ENCODE results near the gene TNMD.
"Not testable (repeated sequence)": the region's sequence is repeated elsewhere in the genome, so short reads cannot be mapped to it uniquely, and the experiment has no call there.

Gene TNMD

GRCh38 chrX:100584611-100585010, at the start of gene TNMD:
Gene TNMD (plus strand): TSS chrX:100584936. CDS start chrX:100585019, 83 bp downstream.
- no peak for DNase-seq (ENCODE audit: low read depth)

GRCh38 chrX:100565534-100565933, 19.2 kb upstream of the TNMD start:
- not testable (repeated sequence) for DNase-seq (ENCODE audit: low read depth)

GRCh38 chrX:100586747-100587146, 2.0 kb downstream of the TNMD start:
- no peak for DNase-seq (ENCODE audit: low read depth)

GRCh38 chrX:100587861-100588260, 3.1 kb downstream of the TNMD start:
- DNase-seq (ENCODE audit: low read depth) = no peak

GRCh38 chrX:100591256-100592051, 6.7 kb downstream of the TNMD start:
- no peak for DNase-seq (ENCODE audit: low read depth)

GRCh38 chrX:100593126-100593525, 8.4 kb downstream of the TNMD start:
- DNase-seq (ENCODE audit: low read depth) = no peak

GRCh38 chrX:100593581-100593980, 8.8 kb downstream of the TNMD start:
- DNase-seq (ENCODE audit: low read depth) = no peak

GRCh38 chrX:100596601-100597000, 11.9 kb downstream of the TNMD start:
- no peak for DNase-seq (ENCODE audit: low read depth)

GRCh38 chrX:100599456-100599855, 14.7 kb downstream of the TNMD start:
- DNase-seq (ENCODE audit: low read depth) = no peak

GRCh38 chrX:100600340-100600739, 15.6 kb downstream of the TNMD start:
- DNase-seq (ENCODE audit: low read depth) = no peak

GRCh38 chrX:100600758-100601157, 16.0 kb downstream of the TNMD start:
- DNase-seq (ENCODE audit: low read depth) = no peak

- DNase-seq (ENCODE audit: low read depth) = no peak
Measured at GRCh38 chrX:100606753-100607152, 22.0 kb downstream of the TNMD start.

- DNase-seq (ENCODE audit: low read depth) = no peak
Measured at GRCh38 chrX:100609591-100609990, 24.9 kb downstream of the TNMD start.

GRCh38 chrX:100611951-100612350, 27.2 kb downstream of the TNMD start:
- DNase-seq (ENCODE audit: low read depth) = no peak

- no peak for DNase-seq (ENCODE audit: low read depth)
Measured at GRCh38 chrX:100615005-100615404, 30.3 kb downstream of the TNMD start.

GRCh38 chrX:100623001-100623400, 38.3 kb downstream of the TNMD start:
- DNase-seq (ENCODE audit: low read depth) = no peak

- no peak for DNase-seq (ENCODE audit: low read depth)
Measured at GRCh38 chrX:100625985-100626491, 41.3 kb downstream of the TNMD start.

GRCh38 chrX:100635040-100635439, 50.3 kb downstream of the TNMD start:
- no peak for DNase-seq (ENCODE audit: low read depth)

GRCh38 chrX:100635989-100636320, 51.2 kb downstream of the TNMD start:
- no peak for DNase-seq (ENCODE audit: low read depth)

GRCh38 chrX:100636321-100636991, 51.7 kb downstream of the TNMD start, which contains the start of gene TSPAN6:
Gene TSPAN6 (minus strand): TSS chrX:100636806. CDS start chrX:100636694, 112 bp downstream.
- peak; percentile 54 for DNase-seq (ENCODE audit: low read depth)

GRCh38 chrX:100642290-100642689, 57.6 kb downstream of the TNMD start:
- DNase-seq (ENCODE audit: low read depth) = no peak

GRCh38 chrX:100643212-100643611, 58.5 kb downstream of the TNMD start:
- DNase-seq (ENCODE audit: low read depth) = no peak

All from stimulated activated CD8-positive, alpha-beta memory T cell treated with anti-CD3 and anti-CD28 coated beads, Interleukin-4, amount 100 ng/mL, for 24 hours (primary cell).